ENCODE data around the gene SHQ1. TPM values are rescaled to one million over a fixed set of nuclear protein-coding genes. Genes with fewer than 3 reads are reported as not detected.
"Not testable (repeated sequence)": the region's sequence is repeated elsewhere in the genome, so short reads cannot be mapped to it uniquely, and the experiment has no call there.

The SHQ1 gene
- total RNA-seq, 3 donors from 2014 or later, result 9.6 to 19.3 (median 17.4) TPM

GRCh38 chr3:72733676-72734075 is 114.6 kb downstream of the SHQ1 start:
- no peaks in the 10 kb centered on the region for H3K36me3 ChIP-seq
- no peak for TF ChIP-seq CTCF (IDR thresholded peaks at IDR 0.05)
- no peak for TF ChIP-seq POLR2A (IDR thresholded peaks at IDR 0.05)
- no peak for TF ChIP-seq POLR2AphosphoS5 (IDR thresholded peaks at IDR 0.05)
- no peaks in the 10 kb centered on the region for H3K27me3 ChIP-seq

GRCh38 chr3:72732666-72733345 is 115.4 kb downstream of the SHQ1 start:
- DNase-seq (ENCODE audit: low spot score in 2 of 2); H3K4me1 ChIP-seq; H3K27ac ChIP-seq; H3K27me3 ChIP-seq; intact Hi-C loops (cut with DNase I; ENCODE audit: low total_unique reads); H3K4me3 ChIP-seq; H3K36me3 ChIP-seq: not testable (repeated sequence)
- peaks cover 10 to 12% of the 10 kb centered on the region in 2 donors for H3K9me3 ChIP-seq

More at GRCh38 chr3:72733676-72734075, 114.6 kb downstream of the SHQ1 start:
- DNase-seq (ENCODE audit: low spot score in 2 of 2), result no peak
- Histone ChIP-seq H3K27ac (no peak overlapping the region), H3K9me3 (peaks cover 10 to 12% of the 10 kb centered on the region in 2 donors), H3K4me3 (no peak overlapping the region), H3K4me1 (no peaks in the 10 kb centered on the region)
- intact Hi-C loops (cut with DNase I; ENCODE audit: low total_unique reads), result no loop called here

- H3K4me3 ChIP-seq, result no peak overlapping the region
- H3K27ac ChIP-seq, result no peak overlapping the region
- H3K36me3 ChIP-seq, result no peaks in the 10 kb centered on the region
- peaks cover 6 to 8% of the 10 kb centered on the region in 2 donors for H3K9me3 ChIP-seq
- H3K4me1 ChIP-seq, result no peaks in the 10 kb centered on the region
- DNase-seq (ENCODE audit: low spot score in 2 of 2), result no peak
- intact Hi-C loops (cut with DNase I; ENCODE audit: low total_unique reads), result no loop called here
- no peaks in the 10 kb centered on the region for H3K27me3 ChIP-seq
- TF ChIP-seq POLR2AphosphoS5 (IDR thresholded peaks at IDR 0.05) (no peak), POLR2A (IDR thresholded peaks at IDR 0.05) (no peak), CTCF (IDR thresholded peaks at IDR 0.05) (no peak)
Observed at GRCh38 chr3:72728958-72729467, 119.2 kb downstream of the SHQ1 start.

GRCh38 chr3:72728329-72728889 is 119.8 kb downstream of the SHQ1 start:
- Histone ChIP-seq H3K4me3 (no peak overlapping the region), H3K27ac (no peak overlapping the region), H3K27me3 (no peaks in the 10 kb centered on the region), H3K36me3 (no peaks in the 10 kb centered on the region), H3K9me3 (peaks cover 6 to 8% of the 10 kb centered on the region in 2 donors), H3K4me1 (no peaks in the 10 kb centered on the region)
- no peak for DNase-seq (ENCODE audit: low spot score in 2 of 2)
- intact Hi-C loops (cut with DNase I; ENCODE audit: low total_unique reads), result no loop called here
- TF ChIP-seq POLR2A (IDR thresholded peaks at IDR 0.05) (no peak), CTCF (IDR thresholded peaks at IDR 0.05) (no peak), POLR2AphosphoS5 (IDR thresholded peaks at IDR 0.05) (no peak)

- Histone ChIP-seq H3K9me3 (peaks cover 1 to 3% of the 10 kb centered on the region in 2 donors), H3K4me3 (no peak overlapping the region), H3K27me3 (no peaks in the 10 kb centered on the region), H3K27ac (peak overlapping the region; percentile 3 to 48), H3K36me3 (no peaks in the 10 kb centered on the region), H3K4me1 (no peaks in the 10 kb centered on the region)
- intact Hi-C loops (cut with DNase I; ENCODE audit: low total_unique reads), result no loop called here
- TF ChIP-seq CTCF (IDR thresholded peaks at IDR 0.05) (no peak), POLR2AphosphoS5 (IDR thresholded peaks at IDR 0.05) (no peak), POLR2A (IDR thresholded peaks at IDR 0.05) (no peak)
- no peak for DNase-seq (ENCODE audit: low spot score in 2 of 2)
Observed at GRCh38 chr3:72727726-72728125, 120.5 kb downstream of the SHQ1 start.
